Measurements from ENCODE around the gene SORCS2. TPM values are rescaled to one million over a fixed set of nuclear protein-coding genes. Genes with fewer than 3 reads are reported as not detected.

The SORCS2 gene
- total RNA-seq, 1 donor from 2014 or later: not detected

DNA sequence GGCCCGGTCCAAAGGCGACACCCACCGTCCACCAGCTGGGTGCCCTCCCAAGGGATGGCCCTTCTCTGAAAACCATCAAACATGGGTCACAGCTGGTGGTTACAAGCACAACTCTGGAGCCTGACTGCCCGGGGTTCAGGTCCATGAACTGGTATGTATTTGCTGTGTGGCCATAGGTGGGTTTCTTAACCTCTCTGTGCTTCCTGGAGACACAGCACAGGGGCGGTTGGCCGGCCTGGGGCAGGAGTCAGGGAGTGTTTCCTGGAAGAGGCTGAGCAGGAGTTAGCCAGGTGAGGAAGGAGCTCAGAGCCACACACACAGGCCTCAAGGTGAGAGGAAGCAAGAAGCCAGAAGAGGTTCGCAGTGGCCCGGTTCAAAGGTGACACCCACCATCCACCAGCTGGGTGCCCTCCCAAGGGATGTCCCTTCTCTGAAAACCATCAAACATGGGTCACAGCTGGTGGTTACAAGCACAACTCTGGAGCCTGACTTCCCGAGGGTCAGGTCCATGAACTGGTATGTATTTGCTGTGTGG is 486.0 kb downstream of the SORCS2 start:
- H3K36me3 Mint-ChIP-seq (ENCODE audit: low read depth): no peaks in the 10 kb centered on the region
- no peaks in the 10 kb centered on the region for H3K9me3 Mint-ChIP-seq
- H3K4me3 Mint-ChIP-seq: no peak overlapping the region
- DNase-seq (no peak), ATAC-seq (ENCODE audit: low read depth) (no peak)
- intact Hi-C loops (cut with micrococcal nuclease): no loop called here
- no peaks in the 10 kb centered on the region for H3K4me1 Mint-ChIP-seq
- no peaks in the 10 kb centered on the region for H3K27me3 Mint-ChIP-seq
- CTCF ChIA-PET: no interaction called here
- H3K27ac Mint-ChIP-seq: no peak overlapping the region
- POLR2A ChIA-PET: no interaction called here
- TF ChIP-seq, protein P1, sequence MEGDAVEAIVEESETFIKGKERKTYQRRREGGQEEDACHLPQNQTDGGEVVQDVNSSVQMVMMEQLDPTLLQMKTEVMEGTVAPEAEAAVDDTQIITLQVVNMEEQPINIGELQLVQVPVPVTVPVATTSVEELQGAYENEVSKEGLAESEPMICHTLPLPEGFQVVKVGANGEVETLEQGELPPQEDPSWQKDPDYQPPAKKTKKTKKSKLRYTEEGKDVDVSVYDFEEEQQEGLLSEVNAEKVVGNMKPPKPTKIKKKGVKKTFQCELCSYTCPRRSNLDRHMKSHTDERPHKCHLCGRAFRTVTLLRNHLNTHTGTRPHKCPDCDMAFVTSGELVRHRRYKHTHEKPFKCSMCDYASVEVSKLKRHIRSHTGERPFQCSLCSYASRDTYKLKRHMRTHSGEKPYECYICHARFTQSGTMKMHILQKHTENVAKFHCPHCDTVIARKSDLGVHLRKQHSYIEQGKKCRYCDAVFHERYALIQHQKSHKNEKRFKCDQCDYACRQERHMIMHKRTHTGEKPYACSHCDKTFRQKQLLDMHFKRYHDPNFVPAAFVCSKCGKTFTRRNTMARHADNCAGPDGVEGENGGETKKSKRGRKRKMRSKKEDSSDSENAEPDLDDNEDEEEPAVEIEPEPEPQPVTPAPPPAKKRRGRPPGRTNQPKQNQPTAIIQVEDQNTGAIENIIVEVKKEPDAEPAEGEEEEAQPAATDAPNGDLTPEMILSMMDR (IDR thresholded peaks at IDR 0.05): no peak

DNA sequence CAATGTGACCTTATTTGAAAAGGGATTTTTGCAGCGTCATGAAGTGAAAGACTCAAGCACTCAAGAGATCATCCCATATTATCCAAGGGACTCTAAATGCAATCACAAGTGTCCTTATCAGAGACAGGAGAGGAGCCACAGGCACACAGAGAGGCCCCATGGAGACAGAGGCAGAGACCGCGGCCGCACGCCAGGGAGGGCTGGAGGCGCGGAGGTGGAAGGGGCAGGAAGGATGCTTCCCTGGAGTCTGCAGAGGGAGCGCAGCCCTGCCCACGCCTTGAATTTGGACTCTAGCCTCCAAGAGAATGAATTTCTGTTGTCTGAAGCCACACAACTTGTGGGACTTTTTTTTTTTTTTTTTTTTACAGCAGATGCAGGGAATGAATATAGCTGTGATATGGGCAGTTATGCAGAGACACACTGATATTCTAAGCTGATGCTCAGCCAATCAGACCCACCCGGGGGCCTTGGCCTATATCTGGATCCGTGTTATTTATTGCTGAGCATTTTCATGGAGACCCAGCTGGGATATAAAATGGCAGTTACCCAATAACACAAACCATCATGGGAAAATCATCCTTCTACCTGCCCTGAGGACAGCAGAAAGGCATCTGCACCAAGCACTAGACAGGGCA is 487.2 kb downstream of the SORCS2 start:
- no peaks in the 10 kb centered on the region for H3K4me1 Mint-ChIP-seq
- ATAC-seq (ENCODE audit: low read depth): no peak
- no peaks in the 10 kb centered on the region for H3K27me3 Mint-ChIP-seq
- intact Hi-C loops (cut with micrococcal nuclease): no loop called here
- H3K9me3 Mint-ChIP-seq: no peaks in the 10 kb centered on the region
- POLR2A ChIA-PET: no interaction called here
- CTCF ChIA-PET: no interaction called here
- H3K36me3 Mint-ChIP-seq (ENCODE audit: low read depth): no peaks in the 10 kb centered on the region
- TF ChIP-seq, protein P1 (IDR thresholded peaks at IDR 0.05): no peak
- H3K27ac Mint-ChIP-seq: no peak overlapping the region
- DNase-seq: no peak
- H3K4me3 Mint-ChIP-seq: no peak overlapping the region

DNA sequence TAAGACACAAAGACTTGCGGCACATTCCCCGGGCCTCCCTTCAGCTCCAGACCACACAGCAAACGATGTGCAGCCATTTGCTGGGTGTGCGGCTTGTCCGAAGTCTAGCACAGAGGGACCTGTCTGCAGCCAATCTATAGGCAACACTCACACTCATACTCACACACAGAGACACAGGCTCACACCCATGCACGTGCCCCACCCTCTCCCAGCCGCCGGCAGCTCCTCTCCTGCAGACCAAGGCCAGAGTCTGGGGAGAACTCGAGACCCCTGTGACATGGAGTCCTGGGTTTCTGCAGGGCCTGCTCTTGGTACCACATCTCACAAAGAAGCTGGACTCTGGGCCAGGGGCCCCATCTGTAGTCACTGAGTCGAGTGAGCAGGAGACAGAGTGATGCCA is 487.8 kb downstream of the SORCS2 start:
- CTCF ChIA-PET: no interaction called here
- TF ChIP-seq, protein P1 (IDR thresholded peaks at IDR 0.05): no peak
- no peak overlapping the region for H3K4me3 Mint-ChIP-seq
- H3K9me3 Mint-ChIP-seq: no peaks in the 10 kb centered on the region
- H3K27me3 Mint-ChIP-seq: no peaks in the 10 kb centered on the region
- no peaks in the 10 kb centered on the region for H3K4me1 Mint-ChIP-seq
- POLR2A ChIA-PET: no interaction called here
- no peak for ATAC-seq (ENCODE audit: low read depth)
- no peak for DNase-seq
- intact Hi-C loops (cut with micrococcal nuclease): no loop called here
- H3K36me3 Mint-ChIP-seq (ENCODE audit: low read depth): no peaks in the 10 kb centered on the region
- no peak overlapping the region for H3K27ac Mint-ChIP-seq

DNA sequence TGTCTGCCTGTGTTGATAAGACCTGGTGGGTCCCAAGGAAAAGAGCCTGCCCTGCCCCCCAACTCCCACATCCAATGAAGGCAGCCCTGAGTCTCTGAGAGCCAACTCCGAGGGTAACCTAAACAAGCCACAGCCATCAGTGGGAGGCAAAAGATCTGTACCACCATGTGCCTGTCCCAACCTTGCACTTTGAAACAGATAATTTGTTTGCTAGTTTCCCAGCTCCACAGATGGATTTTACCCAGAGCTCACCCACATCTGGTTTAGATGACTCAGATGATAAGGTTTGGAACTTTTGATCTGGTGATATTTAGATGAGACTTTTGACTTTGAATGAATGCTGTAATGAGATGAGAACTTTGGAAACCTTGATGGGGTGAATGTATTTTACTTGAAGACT is 488.4 kb downstream of the SORCS2 start:
- DNase-seq: no peak
- Mint-ChIP-seq H3K27me3 (no peaks in the 10 kb centered on the region), H3K27ac (no peak overlapping the region), H3K4me3 (no peak overlapping the region), H3K9me3 (no peaks in the 10 kb centered on the region), H3K36me3 (ENCODE audit: low read depth) (no peaks in the 10 kb centered on the region), H3K4me1 (no peaks in the 10 kb centered on the region)
- TF ChIP-seq, protein P1 (IDR thresholded peaks at IDR 0.05): no peak
- CTCF ChIA-PET: no interaction called here
- ATAC-seq (ENCODE audit: low read depth): no peak
- intact Hi-C loops (cut with micrococcal nuclease): no loop called here
- POLR2A ChIA-PET: no interaction called here

DNA sequence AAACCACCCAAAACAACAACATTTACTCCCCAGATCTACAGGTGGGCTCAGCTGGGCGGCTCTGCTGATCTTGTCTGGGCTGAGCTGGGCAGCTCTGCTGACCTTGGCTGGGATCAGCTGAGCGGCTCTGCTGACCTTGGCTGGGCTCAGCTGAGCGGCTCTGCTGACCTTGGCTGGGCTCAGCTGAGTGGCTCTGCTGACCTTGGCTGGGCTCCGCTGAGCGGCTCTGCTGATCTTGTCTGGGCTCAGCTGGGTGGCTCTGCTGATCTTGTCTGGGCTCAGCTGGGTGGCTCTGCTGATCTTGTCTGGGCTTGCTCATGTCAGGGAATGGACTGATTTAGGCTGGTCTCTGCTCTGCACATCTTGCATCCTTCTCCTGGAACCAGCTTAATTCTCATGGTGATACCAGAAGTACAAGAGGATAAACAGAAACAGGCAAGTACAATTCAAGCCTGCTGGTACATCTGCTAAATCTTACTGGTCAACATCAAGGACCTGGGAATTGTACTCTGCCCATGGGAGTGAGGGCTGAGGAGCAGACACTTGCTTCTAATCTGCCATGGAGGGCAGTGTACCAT is 490.9 kb downstream of the SORCS2 start:
- Mint-ChIP-seq H3K9me3 (no peaks in the 10 kb centered on the region), H3K27me3 (no peaks in the 10 kb centered on the region), H3K4me3 (no peak overlapping the region), H3K27ac (no peak overlapping the region), H3K4me1 (no peaks in the 10 kb centered on the region), H3K36me3 (ENCODE audit: low read depth) (no peaks in the 10 kb centered on the region)
- TF ChIP-seq, protein P1 (IDR thresholded peaks at IDR 0.05): no peak
- DNase-seq (no peak), ATAC-seq (ENCODE audit: low read depth) (no peak)
- ChIA-PET CTCF (no interaction called here), POLR2A (no interaction called here)
- intact Hi-C loops (cut with micrococcal nuclease): no loop called here

Data from activated B cell treated with CpG ODN at 0.5 μM for 24 hours (primary cell).